HG03045 (cell line): Measurements from ENCODE around the gene C10orf71.

Experiments used
- ATAC-seq: cut with Tn5 transposase; IDR thresholded peaks from one replicate; pipeline ENCODE4 v1.9.1; 2021; ENCODE audit warnings: mild to moderate bottlenecking, moderate library complexity; ENCODE audit not compliant: unreplicated experiment

Gene C10orf71

DNA sequence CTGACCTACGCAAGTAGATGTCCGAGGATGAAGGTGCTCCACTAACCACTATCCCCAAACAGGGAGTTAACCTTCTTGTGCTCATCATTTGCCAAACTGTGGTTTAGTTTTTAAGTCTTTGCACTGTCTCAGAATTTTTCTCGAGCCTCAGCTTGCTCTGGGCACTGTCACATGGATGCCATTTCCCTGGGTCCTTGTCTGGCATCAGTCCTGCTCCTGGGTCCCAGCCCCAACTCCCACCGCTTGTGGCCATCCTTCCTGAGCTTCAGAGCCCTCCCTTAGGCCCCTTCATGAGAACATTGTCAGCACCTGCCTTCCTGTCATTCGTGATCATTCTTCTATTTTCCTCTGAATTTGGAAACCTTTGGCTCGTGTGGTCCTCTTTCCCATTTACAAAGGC lies 33.8 kb downstream of the C10orf71 start:
- ATAC-seq = no peak

DNA sequence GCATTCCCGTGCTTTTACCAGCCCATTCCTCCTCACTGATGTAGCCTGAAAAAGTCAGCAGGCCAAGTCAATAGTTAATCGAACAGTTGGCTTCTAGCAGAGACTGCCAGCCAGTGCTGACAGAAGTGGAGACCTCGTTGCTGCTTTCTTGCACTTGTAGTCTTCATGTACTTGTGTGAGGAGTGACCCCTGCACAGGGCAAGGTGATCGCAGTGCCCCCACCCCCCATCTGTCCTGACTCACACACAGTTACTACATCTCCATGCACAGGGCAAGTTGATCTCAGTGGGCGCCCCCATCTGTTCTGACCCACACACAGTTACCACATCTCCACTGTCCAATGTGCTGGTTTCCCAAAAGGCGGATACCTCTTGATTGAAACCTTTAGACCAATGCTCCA lies 34.2 kb downstream of the C10orf71 start:
- ATAC-seq = no peak

DNA sequence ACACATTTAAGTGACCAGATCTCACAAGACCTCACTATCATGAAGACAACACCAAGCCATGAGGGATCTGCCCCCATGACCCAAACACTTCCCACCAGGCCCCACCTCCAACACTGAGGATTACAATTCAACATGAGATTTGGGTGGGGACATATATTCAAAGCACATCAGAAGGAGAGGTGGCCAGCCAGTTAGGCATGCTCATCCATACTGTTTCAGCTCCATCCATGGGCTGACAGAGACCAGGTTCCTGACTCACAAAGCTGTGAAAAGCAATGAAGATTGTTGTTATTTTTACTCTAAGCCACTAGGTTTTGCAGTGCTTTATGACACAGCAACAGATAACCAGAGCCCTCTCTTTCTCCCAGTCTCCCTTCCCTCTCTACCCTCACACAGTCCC lies 36.0 kb downstream of the C10orf71 start:
- no peak for ATAC-seq

DNA sequence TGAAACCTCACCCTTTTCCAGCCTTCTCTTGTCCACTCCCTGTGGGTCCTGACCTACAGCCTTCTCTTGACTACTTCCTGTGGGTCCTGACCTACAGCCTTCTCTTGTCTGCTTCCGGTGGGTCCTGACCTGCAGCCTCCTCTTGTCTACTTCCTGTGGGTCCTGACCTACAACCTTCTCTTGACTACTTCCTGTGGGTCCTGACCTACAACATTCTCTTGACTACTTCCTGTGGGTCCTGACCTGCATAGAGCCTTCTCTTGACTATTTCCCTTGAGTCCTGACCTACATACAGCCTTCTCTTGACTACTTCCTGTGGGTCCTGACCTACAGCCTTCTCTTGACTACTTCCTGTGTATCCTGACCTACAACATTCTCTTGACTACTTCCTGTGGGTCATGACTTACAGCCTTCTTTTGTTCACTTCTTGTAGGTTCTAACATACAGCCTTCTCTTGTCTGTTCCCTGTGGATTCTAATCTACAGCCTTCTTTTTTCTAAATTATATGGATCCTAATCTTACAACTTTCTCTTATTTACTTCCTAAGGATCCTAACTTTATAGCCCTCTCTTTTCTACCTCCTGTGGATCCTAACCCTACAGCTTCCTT lies 36.5 kb downstream of the C10orf71 start:
- ATAC-seq = no peak

DNA sequence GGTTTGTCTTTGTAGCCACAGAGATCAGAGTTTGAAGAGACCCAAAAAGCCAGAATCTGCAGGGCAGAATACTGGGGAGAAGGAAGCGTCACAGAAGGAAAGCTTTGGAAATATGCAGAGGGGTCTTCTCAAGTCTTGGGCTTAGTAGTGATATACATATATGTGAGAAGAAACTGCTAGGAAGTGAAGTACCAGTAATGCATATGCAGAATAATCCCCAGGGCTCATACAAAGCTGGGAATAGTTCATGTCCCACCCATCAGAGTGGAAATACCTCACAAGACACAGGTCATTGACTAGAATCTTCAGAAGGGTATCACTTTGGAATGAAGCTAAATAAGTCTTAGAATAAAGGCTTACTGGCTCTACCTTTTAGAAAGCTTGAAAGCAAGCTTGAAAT lies 39.6 kb downstream of the C10orf71 start:
- no peak for ATAC-seq

DNA sequence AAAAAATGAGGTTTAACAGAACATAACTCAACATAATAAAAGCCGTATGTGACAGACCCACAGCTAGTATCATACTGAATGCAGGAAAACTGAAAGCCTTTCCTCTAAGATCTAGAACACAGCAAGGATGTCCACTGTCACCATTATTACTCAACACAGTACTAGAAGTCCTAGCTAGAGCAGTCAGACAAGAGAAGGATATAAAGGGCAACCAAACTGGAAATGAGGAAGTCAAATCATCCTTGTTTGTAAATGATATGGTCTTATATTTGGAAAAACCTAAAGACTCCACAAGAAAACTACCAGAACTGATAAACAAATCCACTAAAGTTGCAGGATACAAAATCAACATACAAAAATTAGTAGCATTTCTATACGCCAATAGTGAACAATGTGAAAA lies 45.9 kb downstream of the C10orf71 start:
- no peak for ATAC-seq

DNA sequence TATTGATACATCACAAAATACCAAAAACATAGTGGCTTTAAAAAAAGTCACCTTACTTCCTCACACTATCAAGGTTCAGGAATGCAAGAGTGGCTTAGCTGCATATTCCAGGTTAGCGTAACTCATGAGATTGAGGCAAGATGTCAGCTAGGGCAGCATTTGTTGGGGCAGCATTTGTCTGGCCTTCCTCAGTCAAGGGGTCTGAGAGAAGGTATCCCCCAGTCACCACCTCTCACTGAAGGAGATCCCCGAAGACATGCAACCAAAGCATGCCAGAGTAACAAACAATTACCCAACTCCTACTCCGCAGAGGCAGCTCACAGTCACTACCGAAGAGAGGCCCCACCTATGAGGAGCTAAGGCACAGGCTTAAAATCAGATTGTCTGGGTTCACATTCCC lies 48.4 kb downstream of the C10orf71 start:
- ATAC-seq = no peak

DNA sequence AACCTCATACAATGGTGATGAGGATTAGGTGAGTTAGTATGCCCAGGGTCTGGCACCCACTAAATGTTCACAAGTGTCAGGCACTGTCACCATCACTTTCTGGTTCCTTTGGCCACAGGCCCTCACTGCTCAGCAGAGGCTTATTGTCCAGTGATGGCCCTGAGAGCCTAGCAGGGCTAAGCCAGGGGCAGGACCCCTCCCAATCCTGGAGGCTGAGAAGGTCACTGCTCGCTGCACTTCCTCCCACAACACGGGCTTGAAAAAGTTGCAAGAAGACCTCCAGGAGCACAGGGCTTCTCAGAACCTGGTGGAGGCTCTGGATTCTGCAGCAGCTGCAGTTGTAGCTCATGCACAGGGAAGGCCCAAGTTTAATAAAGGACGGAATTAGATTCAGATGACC lies 48.9 kb downstream of the C10orf71 start:
- no peak for ATAC-seq

DNA sequence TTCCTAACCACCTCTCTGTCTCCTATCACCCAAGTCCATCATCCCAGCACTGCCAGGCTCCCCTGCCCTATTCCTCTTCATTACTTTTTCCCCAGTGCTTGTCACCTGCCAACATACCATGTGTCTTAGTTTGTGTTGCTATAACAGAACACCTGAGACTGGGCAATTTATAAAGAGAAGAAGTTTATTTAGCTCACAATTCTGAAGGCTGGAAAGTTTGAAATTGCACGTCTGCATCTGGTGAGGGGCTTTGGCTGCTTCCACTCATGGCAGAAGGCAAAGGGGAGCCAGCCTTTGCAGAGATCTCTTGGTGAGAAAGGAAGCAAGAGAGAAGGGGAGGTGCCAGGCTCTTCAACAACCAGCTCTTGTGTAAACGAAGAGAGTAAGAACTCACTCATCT lies 49.6 kb downstream of the C10orf71 start:
- no peak for ATAC-seq

DNA sequence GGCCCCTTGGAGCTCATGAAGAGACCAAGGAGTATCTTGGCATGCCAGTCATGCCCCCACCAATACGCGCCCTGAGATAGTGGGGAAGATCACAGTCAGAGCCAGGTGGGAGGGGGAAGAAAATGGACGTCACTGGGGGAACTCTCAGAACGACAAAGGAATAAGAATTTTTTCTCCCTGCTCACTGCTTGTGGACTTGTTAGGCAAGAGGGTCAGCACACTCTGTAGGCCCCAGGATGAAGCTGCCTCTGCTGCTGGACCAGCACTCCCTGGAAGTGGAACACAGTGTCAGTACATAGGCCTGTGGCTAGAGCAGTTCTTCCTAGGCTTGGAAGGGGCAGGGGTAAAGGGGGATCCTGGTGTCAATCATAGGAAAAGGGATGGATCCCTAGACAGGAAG lies 50.4 kb downstream of the C10orf71 start:
- ATAC-seq = no peak

DNA sequence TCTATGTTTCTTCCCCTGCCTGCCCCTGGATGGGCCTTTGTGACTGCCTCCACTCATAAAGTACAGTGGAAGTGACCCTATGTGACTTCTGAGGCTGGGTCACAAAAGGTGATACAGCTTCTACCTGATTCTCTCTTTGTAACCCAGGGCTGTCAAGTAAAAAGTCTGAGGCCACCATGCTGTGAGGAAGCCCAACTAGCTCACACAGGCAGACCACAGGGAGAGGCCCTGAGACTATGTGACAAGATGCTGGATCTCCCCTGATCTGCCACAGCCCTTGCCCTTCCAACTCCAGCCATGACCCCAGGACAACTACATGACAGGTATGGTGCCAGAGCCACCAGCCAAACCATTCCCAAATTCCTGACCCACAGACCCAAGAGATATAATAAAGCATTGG lies 51.2 kb downstream of the C10orf71 start:
- ATAC-seq = no peak

DNA sequence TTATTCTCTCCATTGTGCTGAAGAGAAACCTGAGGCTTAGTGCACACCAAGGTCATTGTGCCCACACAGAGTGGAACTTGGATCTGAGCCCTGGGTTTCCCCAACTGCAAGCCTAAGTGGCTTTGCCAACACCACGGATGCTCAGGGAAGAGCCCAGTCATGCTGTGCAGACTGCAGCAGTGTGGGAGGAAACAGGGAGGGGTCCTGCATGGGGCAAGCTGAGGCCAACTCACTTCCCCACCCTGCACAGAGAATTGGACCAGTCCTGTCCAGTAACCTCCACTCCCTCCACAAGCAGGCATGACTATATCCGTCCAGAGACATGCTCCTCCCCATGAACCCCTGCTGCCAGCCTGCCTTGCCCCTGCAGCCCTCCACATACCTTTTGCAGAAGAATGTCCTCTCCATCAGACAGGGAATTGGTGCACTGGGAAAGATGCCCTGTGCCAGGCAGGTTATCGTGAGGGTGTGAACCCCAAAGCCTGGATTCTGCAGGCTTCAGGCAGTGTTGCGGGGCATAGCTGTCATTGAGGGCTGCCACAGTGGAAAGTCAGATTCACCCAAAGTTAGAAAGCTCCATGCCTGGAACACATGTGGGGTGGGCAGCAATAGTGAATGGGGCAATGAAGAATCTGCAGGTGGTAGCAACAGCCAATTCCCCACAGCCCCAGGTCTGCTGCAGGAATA lies 52.0 kb downstream of the C10orf71 start:
- ATAC-seq = no peak

DNA sequence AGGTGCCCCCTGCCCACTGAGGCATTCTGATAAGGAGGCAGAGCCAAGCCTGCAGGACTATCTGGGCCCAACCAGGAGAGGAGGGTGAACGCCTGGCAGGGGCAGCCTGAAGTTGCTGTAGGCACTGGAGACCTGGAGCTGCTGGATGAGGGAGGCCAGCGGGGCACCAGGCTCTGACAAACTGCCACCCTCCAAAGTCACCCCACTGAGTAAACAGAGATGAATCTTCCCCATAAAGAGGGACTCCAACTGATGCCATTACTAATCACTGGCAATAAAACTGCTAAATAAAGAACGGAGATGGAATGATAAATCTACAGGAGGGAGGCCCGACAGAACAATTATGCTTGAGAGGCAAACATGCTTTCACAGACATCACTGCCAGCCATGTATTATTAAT lies 52.7 kb downstream of the C10orf71 start:
- ATAC-seq = no peak

DNA sequence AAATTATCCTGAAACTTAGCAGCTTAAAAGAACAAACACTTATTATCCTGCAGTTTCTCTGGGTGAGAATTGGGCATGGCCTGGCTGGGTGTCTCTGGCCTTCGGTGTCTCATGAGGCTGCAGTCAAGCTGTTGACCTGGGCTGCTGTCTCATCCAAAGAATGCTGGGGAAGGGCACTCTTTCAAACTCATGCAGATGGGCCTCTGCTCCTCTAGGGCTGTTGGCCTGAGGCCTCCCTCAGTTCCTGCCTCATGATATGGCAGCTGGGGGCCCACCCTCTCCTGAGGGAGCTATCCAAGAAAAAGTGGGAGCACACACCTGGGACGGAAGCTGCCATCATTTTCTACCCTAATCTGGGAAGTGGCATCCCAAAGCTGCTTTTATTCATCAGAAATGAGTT lies 53.4 kb downstream of the C10orf71 start:
- ATAC-seq = no peak

DNA sequence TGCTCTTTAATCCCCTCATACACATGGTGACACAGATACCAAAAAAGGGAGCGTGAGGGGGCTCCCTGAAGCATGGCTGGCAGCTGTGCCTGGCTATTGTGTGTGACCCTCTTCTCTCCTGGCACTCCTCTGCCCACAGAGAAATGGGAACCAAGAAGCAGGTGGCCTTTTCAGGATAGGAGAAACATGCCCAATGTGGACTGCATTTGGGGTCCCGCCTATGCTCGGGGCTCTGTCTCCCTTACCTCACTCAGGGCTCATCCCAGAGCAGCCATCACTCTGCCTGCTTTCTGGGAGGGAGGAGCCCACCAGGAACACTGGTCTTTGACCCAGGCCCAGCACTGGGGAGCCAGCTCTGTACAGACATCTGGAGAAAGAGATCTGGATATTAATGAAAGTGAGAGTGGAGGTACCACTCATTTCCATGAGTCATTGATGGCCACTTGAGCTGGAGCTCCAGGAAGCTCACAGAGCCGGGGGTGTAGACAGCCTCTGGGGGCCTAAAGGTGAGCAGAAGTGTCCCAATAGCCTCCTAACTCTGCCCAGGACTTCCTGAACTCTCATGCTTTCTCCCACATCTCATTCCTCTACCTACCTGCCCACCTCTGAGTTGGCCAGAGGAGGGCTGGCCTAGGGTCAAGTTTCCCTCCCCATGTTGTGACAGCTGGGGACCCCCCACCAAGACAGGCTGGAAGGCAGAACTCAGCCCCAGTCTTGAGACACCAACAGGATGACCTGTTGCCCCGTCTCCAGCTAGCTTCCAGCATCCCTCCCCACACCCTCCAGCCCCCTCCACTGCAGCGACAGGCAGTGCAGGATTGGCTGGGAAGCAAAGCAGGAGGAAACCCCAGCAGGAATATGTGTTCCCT lies 54.3 kb downstream of the C10orf71 start:
- no peak for ATAC-seq

DNA sequence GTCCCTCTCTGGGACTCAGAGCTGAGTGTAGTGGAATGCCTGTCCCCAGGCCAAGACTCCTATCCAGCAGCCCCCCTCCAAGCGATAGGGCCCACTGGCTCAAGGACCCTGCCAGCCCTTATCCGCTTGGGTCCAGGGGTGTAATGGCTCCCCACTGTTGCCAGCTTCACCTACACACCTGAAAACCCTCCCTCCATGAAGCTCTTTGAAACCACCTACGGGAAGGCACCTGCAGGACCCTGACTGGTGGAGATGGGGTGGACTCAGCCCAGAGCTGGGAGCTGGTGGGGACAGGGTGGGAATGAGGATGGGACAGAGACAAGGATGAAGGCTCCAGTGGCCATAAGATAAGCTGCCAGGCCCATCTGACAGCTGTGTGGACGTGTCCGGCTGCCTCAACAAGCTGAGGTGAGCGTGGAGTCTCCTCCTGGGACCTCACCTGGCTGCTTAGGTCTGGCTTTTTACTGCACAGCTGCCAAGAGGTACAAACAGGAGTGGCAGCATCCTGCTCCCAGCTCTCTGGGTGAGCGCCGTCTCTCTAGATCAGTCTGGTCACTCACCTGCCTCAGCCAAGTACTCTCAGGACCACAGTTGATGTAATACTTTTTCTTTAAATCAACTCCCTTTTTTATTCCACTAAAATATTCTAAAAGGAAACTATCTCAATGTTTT lies 55.1 kb downstream of the C10orf71 start:
- no peak for ATAC-seq

DNA sequence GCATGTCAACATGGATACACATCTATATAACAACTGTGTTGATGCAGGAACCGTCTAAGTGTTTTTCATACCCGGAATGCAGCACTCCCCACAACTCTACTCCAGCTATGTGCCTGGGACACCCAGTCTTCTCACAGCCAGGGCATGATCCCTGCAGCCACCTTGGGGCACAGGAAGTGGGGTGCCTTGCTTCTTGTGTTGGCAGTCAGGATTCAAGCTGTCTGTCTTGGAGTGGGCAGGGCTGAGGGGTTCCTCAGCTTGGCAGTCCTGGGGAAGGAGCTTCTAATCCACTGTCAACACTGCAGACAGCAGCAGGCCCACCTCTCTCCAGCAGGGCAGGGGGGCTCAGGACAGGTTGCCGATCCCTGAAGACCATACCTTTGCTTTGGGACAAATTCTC lies 55.6 kb downstream of the C10orf71 start:
- no peak for ATAC-seq

DNA sequence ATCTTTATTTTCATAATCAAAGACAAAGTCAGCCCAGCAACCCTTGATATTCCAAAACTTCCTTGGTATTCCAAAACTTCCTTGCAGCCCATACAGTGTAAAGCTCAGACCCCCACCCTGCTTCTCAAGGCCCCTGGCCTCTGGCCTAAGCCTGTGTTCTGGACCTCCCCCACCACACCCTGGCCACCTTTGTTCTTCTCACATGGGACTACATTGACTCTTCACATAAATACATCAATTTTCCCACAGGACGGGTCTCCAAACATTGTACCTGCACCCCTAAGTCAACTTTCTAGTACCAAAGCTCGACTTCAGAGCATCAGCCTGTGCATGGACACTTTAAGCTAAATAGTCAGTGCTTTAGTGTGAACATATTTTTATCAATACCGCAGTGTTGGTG lies 56.3 kb downstream of the C10orf71 start:
- ATAC-seq = no peak

DNA sequence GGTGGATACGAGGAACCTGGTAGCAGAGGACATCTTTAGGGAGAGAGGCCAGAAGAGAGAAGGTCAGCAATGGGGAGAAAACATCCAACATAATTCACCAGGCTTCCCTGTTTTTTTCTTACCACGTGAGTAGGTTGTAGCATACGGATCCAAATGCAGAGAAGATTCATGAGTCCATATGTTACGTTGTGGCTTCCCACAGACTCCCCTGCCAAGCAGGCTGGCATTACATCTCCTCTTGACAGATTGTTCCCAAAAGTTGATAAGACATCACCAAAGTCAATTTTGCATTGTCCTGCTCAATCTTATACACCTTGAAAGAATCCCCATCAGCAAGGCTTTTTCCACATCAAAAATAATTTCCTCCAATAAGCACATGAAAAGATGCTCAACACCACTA lies 57.2 kb downstream of the C10orf71 start:
- ATAC-seq = no peak

DNA sequence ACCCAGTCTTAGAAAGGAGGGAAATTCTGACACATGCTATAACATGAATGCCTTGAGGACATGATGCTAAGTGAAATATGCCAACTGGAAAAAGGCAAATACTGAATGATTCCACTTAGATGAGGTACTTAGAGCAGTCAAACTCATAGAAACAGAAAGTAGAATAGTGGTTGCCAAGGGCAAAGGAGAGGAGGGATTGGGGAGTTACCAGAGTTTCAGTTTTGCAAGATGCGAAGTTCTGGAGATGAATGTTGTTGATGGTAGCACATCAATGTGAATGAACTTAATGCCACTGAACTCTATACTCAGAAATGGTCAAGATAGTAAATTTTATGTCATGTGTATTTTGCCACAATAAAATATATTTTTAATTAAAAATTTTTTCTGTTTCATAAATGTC lies 58.0 kb downstream of the C10orf71 start:
- no peak for ATAC-seq

DNA sequence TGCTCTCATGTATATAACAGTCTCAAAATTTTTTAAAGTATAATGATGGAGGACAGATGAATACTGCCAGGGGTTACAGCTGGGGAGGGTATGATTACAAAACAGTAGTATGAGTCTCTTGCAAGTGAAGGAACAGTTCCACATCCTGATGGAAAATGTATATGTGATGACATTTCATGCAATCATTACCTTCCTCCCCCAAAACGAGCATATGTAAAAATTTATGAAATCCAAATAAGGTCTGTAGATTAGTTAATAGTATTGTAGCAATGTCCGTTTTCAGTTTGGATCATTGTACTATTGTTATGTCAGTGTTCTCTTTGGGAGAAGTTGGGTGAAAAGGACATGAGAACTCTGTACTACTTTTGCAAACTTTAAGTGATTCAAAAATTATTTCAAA lies 58.9 kb downstream of the C10orf71 start:
- ATAC-seq = no peak
